ENCODE measurements around the gene OTUD5. TPM values are rescaled to one million over a fixed set of nuclear protein-coding genes. Genes with fewer than 3 reads are reported as not detected.
A peak's percentile ranks its signal among the peaks of the same experiment; 100 is the strongest.

OTUD5 gene
- total RNA-seq, 2 donors from 2014 or later, result 28.4 to 40.5 TPM

DNA sequence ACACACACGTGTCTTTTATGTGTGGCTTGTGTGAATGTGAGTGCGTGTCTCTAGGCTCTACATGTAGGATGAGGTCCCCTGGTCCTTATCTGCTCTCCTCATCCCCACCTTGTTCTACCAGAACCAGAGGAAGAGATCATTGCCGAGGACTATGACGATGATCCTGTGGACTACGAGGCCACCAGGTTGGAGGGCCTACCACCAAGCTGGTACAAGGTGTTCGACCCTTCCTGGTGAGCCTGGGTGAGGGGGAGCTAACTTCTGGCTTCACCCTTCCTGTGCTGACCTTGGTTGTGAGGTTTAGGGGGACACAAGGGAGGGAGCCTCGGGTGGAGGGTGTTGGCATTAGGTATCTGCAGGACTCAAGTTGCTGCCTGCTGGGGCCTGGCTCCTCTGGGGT is 56.3 kb downstream of the OTUD5 start:
- TF ChIP-seq, protein P1, sequence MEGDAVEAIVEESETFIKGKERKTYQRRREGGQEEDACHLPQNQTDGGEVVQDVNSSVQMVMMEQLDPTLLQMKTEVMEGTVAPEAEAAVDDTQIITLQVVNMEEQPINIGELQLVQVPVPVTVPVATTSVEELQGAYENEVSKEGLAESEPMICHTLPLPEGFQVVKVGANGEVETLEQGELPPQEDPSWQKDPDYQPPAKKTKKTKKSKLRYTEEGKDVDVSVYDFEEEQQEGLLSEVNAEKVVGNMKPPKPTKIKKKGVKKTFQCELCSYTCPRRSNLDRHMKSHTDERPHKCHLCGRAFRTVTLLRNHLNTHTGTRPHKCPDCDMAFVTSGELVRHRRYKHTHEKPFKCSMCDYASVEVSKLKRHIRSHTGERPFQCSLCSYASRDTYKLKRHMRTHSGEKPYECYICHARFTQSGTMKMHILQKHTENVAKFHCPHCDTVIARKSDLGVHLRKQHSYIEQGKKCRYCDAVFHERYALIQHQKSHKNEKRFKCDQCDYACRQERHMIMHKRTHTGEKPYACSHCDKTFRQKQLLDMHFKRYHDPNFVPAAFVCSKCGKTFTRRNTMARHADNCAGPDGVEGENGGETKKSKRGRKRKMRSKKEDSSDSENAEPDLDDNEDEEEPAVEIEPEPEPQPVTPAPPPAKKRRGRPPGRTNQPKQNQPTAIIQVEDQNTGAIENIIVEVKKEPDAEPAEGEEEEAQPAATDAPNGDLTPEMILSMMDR (IDR thresholded peaks at IDR 0.05), result no peak
- Histone ChIP-seq H3K4me3 (no peak overlapping the region), H3K27ac (no peak overlapping the region), H3K27me3 (replicated peaks; ENCODE audit: insufficient read depth) (no peaks in the 10 kb centered on the region), H3K36me3 (peaks cover 4% of the 10 kb centered on the region), H3K4me1 (ENCODE audit: control insufficient read depth in 1 of 2, low read depth in 2 of 2) (no peaks in the 10 kb centered on the region), H3K9me3 (no peaks in the 10 kb centered on the region)
- no peak for ATAC-seq (ENCODE audit: insufficient number of reproducible peaks, low FRiP score, low read depth)
- no peak for DNase-seq (ENCODE audit: low spot score)

DNA sequence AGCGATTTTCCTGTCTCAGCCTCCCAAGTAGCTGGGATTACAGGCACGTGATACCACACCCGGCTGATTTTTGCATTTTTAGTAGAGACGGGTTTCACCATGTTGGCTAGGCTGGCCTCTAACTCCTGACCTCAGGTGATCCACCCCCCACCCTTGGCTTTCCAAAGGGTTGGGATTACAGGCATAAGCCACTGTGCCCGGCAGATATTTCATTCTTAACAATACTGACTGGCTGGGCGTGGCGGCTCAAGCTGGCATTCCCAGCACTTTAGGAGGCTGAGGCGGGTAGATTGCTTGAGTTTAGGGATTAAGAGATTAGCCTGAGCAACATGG is 58.4 kb downstream of the OTUD5 start:
- no peak overlapping the region for H3K4me3 ChIP-seq
- ATAC-seq (ENCODE audit: insufficient number of reproducible peaks, low FRiP score, low read depth), result no peak
- no peak overlapping the region for H3K27ac ChIP-seq
- no peaks in the 10 kb centered on the region for H3K4me1 ChIP-seq (ENCODE audit: control insufficient read depth in 1 of 2, low read depth in 2 of 2)
- H3K9me3 ChIP-seq, result no peaks in the 10 kb centered on the region
- TF ChIP-seq, protein P1 (IDR thresholded peaks at IDR 0.05), result no peak
- peaks cover 4% of the 10 kb centered on the region for H3K36me3 ChIP-seq
- H3K27me3 ChIP-seq (replicated peaks; ENCODE audit: insufficient read depth), result no peaks in the 10 kb centered on the region
- no peak for DNase-seq (ENCODE audit: low spot score)

DNA sequence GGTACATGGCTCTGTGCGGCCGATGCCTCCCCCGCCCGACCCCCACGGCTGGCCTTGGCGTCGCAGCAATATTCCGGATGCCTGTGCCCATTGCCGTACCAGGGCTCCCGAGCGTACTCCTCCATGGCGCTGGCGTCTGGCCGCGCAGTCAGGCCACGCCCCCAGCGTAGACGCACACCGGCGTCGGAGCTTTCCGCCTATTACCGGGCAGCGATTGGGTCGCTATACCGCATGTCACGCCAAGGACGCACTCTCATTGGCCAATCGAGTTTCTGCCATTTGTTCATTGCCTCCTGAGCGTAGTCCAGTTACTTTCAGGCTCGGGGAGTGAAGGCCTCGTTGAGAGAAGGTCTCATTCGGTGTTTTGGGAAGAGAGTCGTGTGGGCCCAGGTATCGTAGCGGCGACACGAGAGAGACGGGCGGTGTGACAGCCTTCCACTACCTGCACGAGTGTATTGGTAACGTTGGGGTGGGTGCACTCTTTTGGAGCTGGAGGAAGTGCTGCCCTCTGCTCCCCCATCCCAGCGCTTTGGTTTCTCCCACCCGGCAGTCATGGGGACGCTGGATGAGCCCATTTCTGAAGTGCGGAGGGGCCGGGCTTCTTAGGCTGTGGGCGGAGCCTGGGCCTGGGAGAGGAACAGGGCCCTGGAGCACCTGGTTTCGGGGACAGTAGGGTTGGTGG is 59.6 kb downstream of the OTUD5 start, which contains the start of the genes PQBP1 and TIMM17B:
Gene PQBP1, plus strand, starts transcription at position 306 of the 682 bp plus-strand sequence. CDS start 580 bp downstream, outside the sequence.
Gene TIMM17B, minus strand, starts transcription at position 144 of the 682 bp plus-strand sequence. Its CDS starts 19 bp downstream, at position 125.
- peak; percentile 95 for ATAC-seq (ENCODE audit: insufficient number of reproducible peaks, low FRiP score, low read depth)
- peak; percentile 57 for DNase-seq (ENCODE audit: low spot score)

DNA sequence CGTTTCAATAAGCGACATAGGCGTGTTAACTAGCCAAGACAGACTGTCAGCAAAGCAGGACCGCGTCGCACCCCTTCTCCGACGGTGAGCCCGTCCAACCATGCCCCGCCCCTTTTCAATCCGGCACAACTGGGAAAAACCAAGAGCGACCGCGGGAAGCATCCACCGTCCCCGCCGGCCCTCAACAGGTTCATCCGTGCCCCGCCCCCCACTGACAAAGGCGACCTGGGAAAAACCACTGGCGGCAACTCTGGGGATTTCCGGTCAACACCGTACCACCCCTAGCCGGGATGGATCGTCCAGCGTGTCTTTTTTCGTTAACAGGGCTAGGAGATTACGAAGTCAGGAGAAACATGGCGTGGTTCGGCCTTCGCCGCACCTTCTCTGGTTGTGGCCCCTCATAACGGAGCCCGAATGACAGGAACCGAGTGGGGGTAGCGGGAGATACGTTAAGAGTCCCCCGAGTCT is 60.2 kb downstream of the OTUD5 start:
- H3K27me3 ChIP-seq (replicated peaks; ENCODE audit: insufficient read depth), result no peaks in the 10 kb centered on the region
- ATAC-seq (ENCODE audit: insufficient number of reproducible peaks, low FRiP score, low read depth), result peak; percentile 59

More for the DNA sequence above, 59.6 kb downstream of the OTUD5 start, which contains the start of the genes PQBP1 and TIMM17B:
- peaks cover 4% of the 10 kb centered on the region for H3K36me3 ChIP-seq
- peak within 1 kb of the TSS; percentile 89 for H3K4me3 ChIP-seq
- TF ChIP-seq, protein P1 (IDR thresholded peaks at IDR 0.05), result no peak
- H3K9me3 ChIP-seq, result no peaks in the 10 kb centered on the region
- H3K4me1 ChIP-seq (ENCODE audit: control insufficient read depth in 1 of 2, low read depth in 2 of 2), result no peaks in the 10 kb centered on the region
- no peaks in the 10 kb centered on the region for H3K27me3 ChIP-seq (replicated peaks; ENCODE audit: insufficient read depth)
- H3K27ac ChIP-seq, result peak within 1 kb of the TSS; percentile 94 to 97

DNA sequence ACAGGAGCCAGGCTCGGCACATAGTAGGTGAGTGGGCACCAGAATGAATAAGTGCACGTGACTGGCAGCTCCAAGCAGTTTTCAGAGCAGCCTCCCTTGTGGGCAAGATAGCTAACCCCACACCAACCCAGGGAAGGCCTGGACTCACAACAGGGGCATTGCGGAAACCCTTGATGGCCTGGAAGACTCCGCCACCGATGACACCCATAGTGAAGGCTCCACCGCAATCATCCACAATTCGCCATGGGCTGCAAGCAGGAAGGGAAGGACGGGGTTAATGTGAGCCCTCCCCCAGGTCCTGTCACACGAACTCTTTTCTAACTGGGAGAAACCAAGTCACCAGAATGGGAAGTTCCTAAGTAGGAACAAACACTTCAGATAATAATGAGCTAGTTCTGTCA is 60.8 kb downstream of the OTUD5 start:
- Histone ChIP-seq H3K4me1 (ENCODE audit: control insufficient read depth in 1 of 2, low read depth in 2 of 2) (peaks cover 0 to 10% of the 10 kb centered on the region in 2 donors), H3K27ac (peak overlapping the region; percentile 94 to 97), H3K4me3 (peak overlapping the region; percentile 89), H3K27me3 (replicated peaks; ENCODE audit: insufficient read depth) (no peaks in the 10 kb centered on the region), H3K36me3 (peaks cover under 1% of the 10 kb centered on the region), H3K9me3 (no peaks in the 10 kb centered on the region)
- DNase-seq (ENCODE audit: low spot score) (no peak), ATAC-seq (ENCODE audit: insufficient number of reproducible peaks, low FRiP score, low read depth) (no peak)
- TF ChIP-seq, protein P1 (IDR thresholded peaks at IDR 0.05), result no peak

More for the DNA sequence above, 60.2 kb downstream of the OTUD5 start:
- no peaks in the 10 kb centered on the region for H3K9me3 ChIP-seq
- H3K4me1 ChIP-seq (ENCODE audit: control insufficient read depth in 1 of 2, low read depth in 2 of 2), result peaks cover 0 to 5% of the 10 kb centered on the region in 2 donors
- peak overlapping the region; percentile 94 to 97 for H3K27ac ChIP-seq
- TF ChIP-seq, protein P1 (IDR thresholded peaks at IDR 0.05), result no peak
- peak overlapping the region; percentile 89 for H3K4me3 ChIP-seq
- DNase-seq (ENCODE audit: low spot score), result no peak
- peaks cover 4% of the 10 kb centered on the region for H3K36me3 ChIP-seq
